ENCODE results near the gene ZSWIM1.

DNA sequence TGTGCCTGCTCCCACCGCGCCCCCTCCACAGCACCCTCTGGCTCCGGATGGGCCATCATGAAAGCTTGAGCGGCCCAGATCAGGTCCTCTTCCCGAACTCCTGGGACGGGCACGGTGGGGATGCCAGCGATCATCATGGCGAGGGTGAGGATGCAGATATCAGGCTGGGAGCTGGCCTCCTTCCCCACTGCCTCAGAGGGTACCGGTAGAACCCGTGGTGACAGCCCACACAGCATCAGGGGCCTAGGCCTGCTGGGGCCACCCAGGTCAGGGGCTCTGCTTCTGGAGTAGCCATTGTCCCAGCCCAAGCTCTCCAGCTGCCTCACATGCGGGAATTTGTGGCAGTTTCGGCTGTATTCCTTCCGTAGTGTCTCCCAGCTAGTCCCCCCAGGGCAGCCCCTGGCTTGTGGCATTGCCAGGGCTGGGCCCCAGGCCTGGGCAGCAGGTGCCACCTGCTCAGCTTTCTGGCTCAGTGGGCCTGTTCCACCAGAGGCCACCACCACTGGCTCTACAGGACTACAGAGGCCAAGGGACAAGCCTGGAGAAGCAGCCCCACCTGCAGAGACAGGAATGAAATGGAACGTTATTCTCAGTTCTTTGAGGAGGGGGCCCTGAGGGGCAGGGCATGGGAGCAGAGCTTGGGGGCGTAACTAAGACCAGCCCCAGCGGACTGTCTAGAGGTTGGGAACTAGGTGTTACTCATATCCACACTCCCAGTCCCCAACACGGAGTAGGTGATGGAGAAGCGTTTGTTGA lies 5.7 kb downstream of the ZSWIM1 start:
- TF ChIP-seq GATA3 (IDR thresholded peaks at IDR 0.05; ENCODE audit: low read depth, low read length): no peak
- TF ChIP-seq GATA2 (IDR thresholded peaks at IDR 0.05; ENCODE audit: low read depth, low read length): no peak

Measured in SH-SY5Y (cell line).